ENCODE measurements around the gene PROCA1.

DNA sequence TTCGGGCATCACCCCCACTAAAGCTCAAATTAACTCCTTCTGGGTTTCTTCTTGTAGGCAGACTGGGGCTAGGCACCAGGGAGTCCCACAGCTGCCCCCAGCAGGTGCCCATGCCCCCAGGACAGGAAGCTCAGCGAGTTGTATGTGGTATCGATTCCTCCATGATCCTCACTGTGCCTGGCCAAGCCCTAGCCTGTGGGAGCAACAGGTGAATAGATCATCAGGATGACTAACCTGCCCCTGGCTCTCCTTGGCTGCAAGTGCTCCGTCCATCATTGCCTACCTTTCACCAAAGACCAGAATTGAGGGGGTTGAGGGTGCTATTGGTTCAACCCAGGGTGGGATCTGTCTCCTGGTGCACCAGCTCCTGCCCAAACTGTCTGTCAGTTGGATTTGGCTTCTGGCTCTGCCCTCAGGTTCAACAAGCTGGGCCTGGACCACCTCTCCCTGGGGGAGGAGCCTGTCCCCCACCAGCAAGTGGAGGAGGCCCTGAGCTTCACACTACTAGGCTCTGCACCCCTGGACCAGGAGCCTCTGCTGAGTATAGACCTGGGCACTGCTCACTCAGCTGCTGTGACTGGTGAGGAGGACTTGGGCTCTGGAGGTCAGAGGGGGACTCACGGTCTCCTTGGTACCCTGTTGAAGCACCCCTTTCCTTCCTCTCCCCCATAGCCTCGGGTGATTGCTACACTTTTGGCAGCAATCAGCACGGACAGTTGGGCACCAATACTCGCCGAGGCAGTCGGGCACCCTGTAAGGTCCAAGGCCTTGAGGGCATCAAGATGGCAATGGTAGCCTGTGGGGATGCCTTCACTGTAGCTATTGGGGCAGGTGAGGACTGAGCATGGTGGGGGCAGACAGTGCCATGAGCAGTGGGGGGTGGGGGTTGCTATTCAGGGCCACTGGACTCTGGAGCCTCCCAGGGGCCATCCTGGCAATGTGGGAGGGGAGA is 29.0 kb upstream of the PROCA1 start:
- no peak for TF ChIP-seq CTCF (IDR thresholded peaks at IDR 0.05)
- no peak for TF ChIP-seq POLR2A (IDR thresholded peaks at IDR 0.05)
- no peak for TF ChIP-seq POLR2AphosphoS5 (IDR thresholded peaks at IDR 0.05)
